Skeletal muscle cell (primary cell): ENCODE results near the gene CYSLTR1.
"Not testable (repeated sequence)": the region's sequence is repeated elsewhere in the genome, so short reads cannot be mapped to it uniquely, and the experiment has no call there.

Experiments
- DNase-seq: peaks from one replicate; pipeline ENCODE4 v3.0.0-alpha.2; 2010; ENCODE audit warnings: low read depth
- H3K4me3 ChIP-seq: 2 replicates; pipeline ENCODE4 v1.5.1; 2011; ENCODE audit warnings: low read depth, mild to moderate bottlenecking, control low read depth, low read length, moderate library complexity

The CYSLTR1 gene

DNA sequence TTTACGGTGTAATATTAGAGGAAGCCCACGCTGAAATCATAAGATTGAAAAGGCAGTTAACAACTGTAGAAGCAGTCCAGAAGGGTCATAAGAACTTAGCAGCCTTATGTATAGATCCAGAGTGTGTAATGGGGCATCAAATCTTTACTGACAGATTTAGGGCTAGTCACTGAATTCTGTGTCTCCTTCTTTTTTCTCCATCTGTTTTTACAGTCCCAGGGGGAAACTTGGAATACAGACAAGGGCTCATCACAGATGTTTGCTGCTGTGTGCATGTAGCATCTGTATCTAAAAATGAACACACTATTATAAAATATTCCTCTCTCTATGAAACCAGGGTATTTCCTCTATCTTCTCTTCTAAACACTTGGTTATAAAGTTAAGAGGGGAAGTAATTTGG is 43.9 kb downstream of the CYSLTR1 start:
- no peak for DNase-seq
- H3K4me3 ChIP-seq, result no peak overlapping the region

DNA sequence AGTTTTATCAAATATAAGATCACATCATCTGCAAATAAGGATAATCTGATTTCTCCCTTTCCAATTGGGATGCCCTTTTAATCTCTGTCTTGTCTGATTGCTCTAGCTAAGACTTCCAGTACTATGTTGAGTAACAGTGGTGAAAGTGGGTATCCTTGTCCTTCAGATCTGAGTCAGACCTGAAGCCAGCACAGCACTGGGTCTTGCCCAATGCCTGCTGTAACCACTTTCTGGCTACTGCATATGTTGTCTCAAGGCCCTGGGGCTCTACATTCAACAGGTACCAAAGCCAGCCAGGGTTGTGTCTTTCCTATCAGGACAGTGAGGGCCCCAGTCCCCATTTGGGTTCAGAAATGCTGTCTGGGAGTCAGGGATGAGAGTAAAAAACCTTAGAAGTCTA is 90.3 kb downstream of the CYSLTR1 start:
- H3K4me3 ChIP-seq, result no peak overlapping the region
- DNase-seq, result no peak

DNA sequence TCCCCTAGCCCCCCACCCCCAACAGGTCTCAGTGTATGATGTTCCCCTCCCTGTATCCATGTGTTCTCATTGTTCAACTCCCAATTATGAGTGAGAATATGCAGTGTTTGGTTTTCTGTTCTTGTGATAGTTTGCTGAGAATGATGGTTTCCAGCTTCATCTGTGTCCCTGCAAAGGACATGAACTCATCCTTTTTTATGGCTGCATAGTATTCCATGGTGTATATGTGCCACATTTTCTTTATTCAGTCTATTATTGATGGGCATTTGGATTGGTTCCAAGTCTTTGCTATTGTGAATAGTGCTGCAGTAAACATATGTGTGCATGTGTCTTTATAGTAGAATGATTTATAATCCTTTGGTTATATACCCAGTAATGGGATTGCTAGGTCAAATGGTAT is 101.4 kb downstream of the CYSLTR1 start:
- not testable (repeated sequence) for DNase-seq, H3K4me3 ChIP-seq
